Spinal cord (tissue), 10 donors: ENCODE data around the gene CSRNP2. TPM values are rescaled to one million over a fixed set of nuclear protein-coding genes. Genes with fewer than 3 reads are reported as not detected.
"Not testable (repeated sequence)": the region's sequence is repeated elsewhere in the genome, so short reads cannot be mapped to it uniquely, and the experiment has no call there.

Experiments used
- DNase-seq, 6 donors: peaks; one replicate each; pipeline versions ENCODE4 v3.0.0 to v3.0.0-alpha.2; 2013 to 2015; ENCODE audit warnings: low spot score in 6 of 6, low read depth in 4 of 6
- H3K27ac ChIP-seq: one replicate; pipeline ENCODE4 v1.5.1; 2013; ENCODE audit warnings: low read depth, low read length, control low read depth
- H3K27me3 ChIP-seq: one replicate; pipeline ENCODE4 v1.6.1; 2013; ENCODE audit warnings: low read length; ENCODE audit not compliant: control insufficient read depth, insufficient read depth
- H3K36me3 ChIP-seq: one replicate; pipeline ENCODE4 v1.6.1; 2013; ENCODE audit warnings: low read length; ENCODE audit not compliant: control insufficient read depth, insufficient read depth
- H3K4me1 ChIP-seq: one replicate; pipeline ENCODE4 v1.6.1; 2013; ENCODE audit warnings: low read length; ENCODE audit not compliant: control insufficient read depth, insufficient read depth
- H3K4me3 ChIP-seq: one replicate; pipeline ENCODE4 v1.5.1; 2013; ENCODE audit warnings: low read depth, low read length, control low read depth
- H3K9me3 ChIP-seq: one replicate; pipeline ENCODE4 v1.6.1; 2013; ENCODE audit warnings: low read length; ENCODE audit not compliant: control insufficient read depth, insufficient read depth
- WGBS: methylation state at CpG from one replicate; pipeline ENCODE4 v1.1.5; 2013; ENCODE audit warnings: missing lambda C conversion rate; ENCODE audit not compliant: insufficient coverage; 5-methylcytosine and 5-hydroxymethylcytosine counted together
- polyA plus RNA-seq, 2 donors: library from polyadenylated mRNA; unstranded; fragments of 120-200 nt; gene quantifications; one replicate each; pipeline ENCODE4 v1.2.1, GENCODE V29; 2013; ENCODE audit not compliant: insufficient read length in 2 of 2
- total RNA-seq, 2 donors: library from RNA; depleted of rRNA in 1 of 2; stranded (reverse); fragments of 120-200 nt in 1 of 2; fragments of >200 nt in 1 of 2; gene quantifications; one replicate each; pipeline versions ENCODE4 v1.2.3 to v1.2.4, GENCODE V29; 2013 to 2014
- donor health status: healthy.

The CSRNP2 gene
- total and polyA plus RNA-seq, 4 donors, result 30.9 to 61.1 (median 47.5) TPM

DNA sequence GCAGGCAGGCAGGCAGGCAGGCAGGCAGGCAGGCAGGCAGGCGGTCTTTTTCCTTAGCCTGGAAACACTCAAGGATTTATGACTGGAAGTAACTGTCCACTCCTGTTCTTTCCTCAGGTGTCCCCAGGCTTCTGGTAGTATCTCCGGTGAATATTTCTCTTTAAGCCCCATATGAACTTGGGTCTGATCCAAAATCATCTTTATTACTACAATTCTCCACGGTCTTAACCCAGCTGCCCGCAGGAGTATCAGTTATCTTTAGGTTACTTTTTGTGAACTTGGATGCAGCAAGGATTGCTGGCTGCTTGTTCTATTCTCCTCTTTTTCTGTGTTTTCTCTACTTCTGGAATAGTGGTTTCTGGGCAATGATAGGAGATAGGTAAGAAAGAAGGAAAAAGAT is 3.3 kb downstream of the CSRNP2 start:
- no peak for DNase-seq
- Histone ChIP-seq H3K9me3 (no peaks in the 10 kb centered on the region), H3K27ac (no peak overlapping the region), H3K36me3 (peaks cover 10% of the 10 kb centered on the region), H3K4me1 (peaks cover 16% of the 10 kb centered on the region), H3K4me3 (no peak overlapping the region), H3K27me3 (no peaks in the 10 kb centered on the region)
- WGBS, result no CpG with 5 or more reads among the region's 4 CpGs

DNA sequence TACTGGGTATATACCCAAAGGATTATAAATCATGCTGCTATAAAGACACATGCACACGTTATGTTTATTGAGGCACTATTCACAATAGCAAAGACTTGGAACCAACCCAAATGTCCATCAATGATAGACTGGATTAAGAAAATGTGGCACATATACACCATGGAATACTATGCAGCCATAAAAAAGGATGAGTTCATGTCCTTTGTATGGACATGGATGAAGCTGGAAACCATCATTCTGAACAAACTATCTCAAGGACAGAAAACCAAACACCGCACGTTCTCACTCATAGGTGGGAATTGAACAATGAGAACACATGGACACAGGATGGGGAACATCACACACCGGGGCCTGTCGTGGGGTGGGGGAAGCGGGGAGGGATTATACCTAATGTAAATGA is 4.5 kb downstream of the CSRNP2 start:
- Histone ChIP-seq H3K4me1 (peaks cover 15% of the 10 kb centered on the region), H3K36me3 (peaks cover 16% of the 10 kb centered on the region)
- not testable (repeated sequence) for H3K27me3 ChIP-seq, DNase-seq, H3K4me3 ChIP-seq, H3K9me3 ChIP-seq, H3K27ac ChIP-seq
- WGBS, result no CpG with 5 or more reads among the region's 6 CpGs

DNA sequence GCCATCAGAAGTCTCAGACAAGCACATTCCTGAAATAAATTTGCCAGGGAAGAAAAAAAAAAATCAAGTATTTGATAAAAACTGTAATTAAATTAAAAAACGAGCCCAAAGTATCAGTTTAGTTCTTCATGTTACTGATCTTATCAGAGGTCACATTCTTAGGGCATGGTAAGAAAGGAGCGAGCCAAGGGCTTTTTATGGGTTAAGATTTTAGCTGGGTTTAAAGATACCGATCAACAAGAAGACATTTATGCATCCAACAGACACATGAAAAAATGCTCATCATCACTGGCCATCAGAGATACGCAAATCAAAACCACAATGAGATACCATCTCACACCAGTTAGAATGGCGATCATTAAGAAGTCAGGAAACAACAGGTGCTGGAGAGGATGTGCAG is 5.0 kb downstream of the CSRNP2 start:
- peaks cover 21% of the 10 kb centered on the region for H3K36me3 ChIP-seq
- not testable (repeated sequence) for H3K27ac ChIP-seq, H3K9me3 ChIP-seq, DNase-seq, H3K4me3 ChIP-seq, H3K27me3 ChIP-seq
- H3K4me1 ChIP-seq, result peaks cover 11% of the 10 kb centered on the region
- WGBS, result no CpG with 5 or more reads among the region's 5 CpGs

DNA sequence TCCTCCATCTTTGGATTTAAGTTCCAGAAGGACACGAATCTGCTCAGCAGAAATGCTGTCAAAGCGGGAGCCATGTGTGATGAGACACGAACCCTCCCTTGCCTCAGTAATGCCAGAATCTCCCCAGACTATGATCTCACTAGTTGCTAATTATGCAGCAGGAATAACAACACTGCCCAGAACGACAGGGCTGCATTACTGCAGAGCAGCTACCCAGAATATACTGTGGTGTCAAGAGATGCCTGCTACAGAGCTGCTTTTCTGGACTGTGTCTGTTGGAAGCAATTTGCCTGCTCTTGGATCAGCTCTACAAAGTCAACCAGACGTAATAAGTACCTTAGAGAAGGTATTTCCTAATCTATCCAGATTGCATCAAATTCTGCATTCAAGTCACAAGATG is 5.5 kb downstream of the CSRNP2 start:
- WGBS, result 49% methylated on average over 4 of the region's 5 CpGs
- no peak overlapping the region for H3K4me3 ChIP-seq
- H3K9me3 ChIP-seq, result no peaks in the 10 kb centered on the region
- peaks cover 23% of the 10 kb centered on the region for H3K36me3 ChIP-seq
- peaks cover 11% of the 10 kb centered on the region for H3K4me1 ChIP-seq
- H3K27ac ChIP-seq, result no peak overlapping the region
- H3K27me3 ChIP-seq, result no peaks in the 10 kb centered on the region
- DNase-seq, result peak in 1 of 6 donors; percentile 53

DNA sequence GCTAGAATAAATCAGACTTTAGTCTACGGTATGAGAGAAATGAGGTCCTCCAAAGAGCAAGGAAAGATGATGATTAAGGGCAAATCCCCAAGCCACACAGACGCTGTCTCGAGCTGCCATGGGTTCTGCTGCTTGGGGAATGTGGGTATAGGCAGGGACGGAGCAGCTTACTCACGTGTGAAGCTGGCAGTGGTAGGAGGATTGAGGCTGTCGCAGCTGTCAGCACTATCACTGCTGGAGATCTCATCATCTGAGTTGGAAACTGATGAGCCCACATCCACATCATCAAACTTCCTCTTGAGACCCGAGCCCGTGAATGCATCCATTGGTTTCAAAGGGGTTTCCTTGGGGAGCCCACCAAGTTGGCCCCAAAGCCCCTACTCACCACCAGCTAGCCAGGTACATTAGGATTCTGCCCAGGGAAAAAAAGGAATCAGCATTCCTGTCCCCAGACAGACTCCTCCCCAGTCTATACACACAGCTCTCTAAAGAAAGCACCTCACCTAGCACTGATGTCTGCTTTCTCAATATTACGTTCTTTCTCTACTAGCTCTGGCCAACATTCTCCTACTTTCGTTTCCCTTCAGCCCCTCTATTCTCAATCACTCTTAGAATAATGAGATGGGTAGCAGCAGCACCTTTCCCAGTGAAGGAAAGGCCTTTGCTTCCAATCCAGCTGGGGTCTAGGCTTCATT is 7.0 kb downstream of the CSRNP2 start:
- H3K36me3 ChIP-seq, result peaks cover 35% of the 10 kb centered on the region
- peak in 1 of 6 donors; percentile 27 for DNase-seq
- no peak overlapping the region for H3K4me3 ChIP-seq
- H3K27me3 ChIP-seq, result no peaks in the 10 kb centered on the region
- H3K9me3 ChIP-seq, result no peaks in the 10 kb centered on the region
- peaks cover 11% of the 10 kb centered on the region for H3K4me1 ChIP-seq
- H3K27ac ChIP-seq, result no peak overlapping the region
- 91% methylated on average over 4 of the region's 10 CpGs for WGBS

DNA sequence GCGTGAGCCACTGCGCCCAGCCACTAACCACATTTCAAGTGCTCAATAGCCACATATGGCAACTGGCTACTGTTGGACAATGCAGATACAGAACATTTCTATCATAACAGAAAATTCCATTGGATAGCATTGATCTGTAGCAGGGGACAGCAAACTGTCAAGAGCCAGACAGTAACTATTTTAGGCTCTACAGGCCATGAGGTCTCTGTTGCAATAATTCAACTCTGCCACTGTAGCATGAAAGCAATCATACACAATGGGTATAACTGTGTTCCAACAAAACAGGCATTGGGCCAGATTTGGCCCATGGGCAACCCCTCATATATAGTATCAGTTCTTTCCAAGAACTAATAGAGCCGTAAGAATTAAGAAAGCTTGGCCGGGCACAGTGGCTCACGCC is 8.0 kb downstream of the CSRNP2 start:
- Histone ChIP-seq H3K36me3 (peaks cover 42% of the 10 kb centered on the region), H3K27ac (no peak overlapping the region)
- WGBS, result 78% methylated on average over 3 of the region's 5 CpGs

DNA sequence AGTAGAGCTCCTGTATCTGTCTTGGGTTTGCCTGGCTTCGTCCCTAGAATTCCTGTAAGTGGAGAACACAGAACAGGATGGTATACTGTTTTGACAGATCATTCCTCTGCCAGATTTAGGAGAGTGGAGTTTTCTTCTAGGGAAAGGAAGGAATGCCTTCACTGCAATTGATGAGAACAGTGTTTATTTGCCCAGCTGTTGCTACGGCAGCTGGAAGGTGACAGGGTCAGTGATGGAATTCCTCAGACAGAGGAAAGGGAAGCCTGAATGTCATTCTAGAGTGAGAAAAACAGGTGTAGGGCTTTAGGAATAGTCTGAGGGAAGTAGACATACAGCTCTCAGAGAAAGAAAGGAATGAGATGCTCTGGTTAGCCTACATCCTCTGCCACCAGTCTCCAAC is 11.7 kb downstream of the CSRNP2 start:
- peaks cover 70% of the 10 kb centered on the region for H3K36me3 ChIP-seq
- WGBS, result 89% methylated on average over 2 of the region's 2 CpGs
- DNase-seq, result no peak
- no peaks in the 10 kb centered on the region for H3K27me3 ChIP-seq
- H3K4me1 ChIP-seq, result peaks cover 11% of the 10 kb centered on the region
- no peak overlapping the region for H3K27ac ChIP-seq
- H3K4me3 ChIP-seq, result no peak overlapping the region
- H3K9me3 ChIP-seq, result no peaks in the 10 kb centered on the region

More for the DNA sequence above, 8.0 kb downstream of the CSRNP2 start:
- DNase-seq, result no peak
- no peaks in the 10 kb centered on the region for H3K27me3 ChIP-seq
- peaks cover 11% of the 10 kb centered on the region for H3K4me1 ChIP-seq
- H3K9me3 ChIP-seq, result no peaks in the 10 kb centered on the region
- H3K4me3 ChIP-seq, result no peak overlapping the region

DNA sequence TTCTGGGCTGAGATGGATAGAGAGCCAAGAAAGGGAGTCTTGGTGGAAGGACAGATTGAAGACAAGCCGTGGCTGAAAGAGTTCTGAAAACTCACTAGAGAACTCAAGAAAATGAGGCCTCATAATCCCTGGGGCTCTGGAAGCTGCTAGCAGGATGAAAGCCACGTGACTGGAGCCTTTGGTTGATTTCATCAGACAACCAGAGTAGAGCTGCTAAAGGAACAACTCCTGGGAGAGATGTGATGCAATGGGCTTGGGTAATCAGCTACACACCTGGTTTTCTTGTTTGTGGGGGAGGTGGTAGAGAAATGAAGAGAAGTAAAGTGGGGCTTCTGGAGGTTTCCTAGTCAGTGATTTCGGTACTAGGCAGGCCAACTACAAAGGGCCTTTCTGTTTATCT is 13.4 kb downstream of the CSRNP2 start:
- 85% methylated on average over 2 of the region's 3 CpGs for WGBS
- H3K27ac ChIP-seq, result no peak overlapping the region
- H3K4me3 ChIP-seq, result no peak overlapping the region
- no peaks in the 10 kb centered on the region for H3K4me1 ChIP-seq
- H3K27me3 ChIP-seq, result no peaks in the 10 kb centered on the region
- DNase-seq, result peak in 1 of 6 donors; percentile 46
- no peaks in the 10 kb centered on the region for H3K9me3 ChIP-seq
- H3K36me3 ChIP-seq, result peaks cover 75% of the 10 kb centered on the region

DNA sequence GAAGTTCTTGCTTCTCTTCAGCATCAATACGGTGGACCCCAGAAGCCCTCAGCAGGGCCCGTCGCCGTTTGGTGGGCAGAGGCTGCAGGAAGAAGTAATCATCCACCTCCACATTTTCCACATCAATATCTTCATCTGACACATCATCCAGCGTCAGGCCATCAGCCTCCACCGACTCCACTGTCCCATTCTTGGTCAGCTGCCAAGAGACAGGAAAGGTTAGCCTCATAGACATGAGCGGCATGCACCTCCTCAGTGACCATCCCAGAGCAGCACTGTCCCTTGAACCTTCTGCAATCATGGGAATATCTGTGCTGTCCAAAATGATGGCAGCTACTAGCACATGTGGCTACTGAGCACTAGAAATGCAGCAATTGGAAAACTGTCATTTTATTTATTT is 15.6 kb downstream of the CSRNP2 start:
- peaks cover 78% of the 10 kb centered on the region for H3K36me3 ChIP-seq
- H3K9me3 ChIP-seq, result no peaks in the 10 kb centered on the region
- H3K27ac ChIP-seq, result no peak overlapping the region
- 86% methylated on average over 7 of the region's 7 CpGs for WGBS
- no peaks in the 10 kb centered on the region for H3K27me3 ChIP-seq
- no peak for DNase-seq
- H3K4me1 ChIP-seq, result no peaks in the 10 kb centered on the region
- no peak overlapping the region for H3K4me3 ChIP-seq

DNA sequence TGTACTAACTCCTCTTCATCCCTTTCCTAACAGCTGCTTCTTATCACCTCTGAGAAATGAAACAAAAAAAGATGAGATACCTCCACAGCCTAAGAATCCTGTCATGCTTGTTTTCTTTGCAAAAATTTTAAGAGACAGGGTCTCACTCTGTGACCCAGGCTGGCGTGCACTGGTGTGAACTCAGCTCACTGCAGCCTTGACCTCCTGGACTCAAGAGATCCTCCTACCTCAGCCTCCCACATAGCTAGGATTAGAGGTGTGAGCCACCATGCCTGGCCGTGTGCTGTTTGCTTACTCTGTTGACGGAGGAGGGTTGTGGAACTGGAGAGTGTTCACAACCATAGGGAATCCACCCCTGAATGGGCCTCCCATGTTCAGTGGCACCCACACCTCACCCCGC is 16.2 kb downstream of the CSRNP2 start:
- Histone ChIP-seq H3K27ac (no peak overlapping the region), H3K9me3 (no peaks in the 10 kb centered on the region), H3K36me3 (peaks cover 74% of the 10 kb centered on the region), H3K4me3 (no peak overlapping the region), H3K4me1 (no peaks in the 10 kb centered on the region), H3K27me3 (no peaks in the 10 kb centered on the region)
- WGBS, result 100% methylated on average over 1 of the region's 4 CpGs
- DNase-seq, result no peak
